Karpas-422 (cell line): ENCODE results near the gene MPRIP. TPM values are rescaled to one million over a fixed set of nuclear protein-coding genes. Genes with fewer than 3 reads are reported as not detected.
"Not testable (repeated sequence)": the region's sequence is repeated elsewhere in the genome, so short reads cannot be mapped to it uniquely, and the experiment has no call there.

Experiments used
- DNase-seq: peaks from one replicate; pipeline ENCODE4 v3.0.0-alpha.2; 2015
- H2AFZ ChIP-seq: fragments of 200-600 bp; sonication (generic); 2 replicates; pipeline ENCODE4 v1.6.1; 2014; ENCODE audit warnings: antibody characterized with exemption, low read length, mixed read lengths
- H3K27ac ChIP-seq: fragments of 200-600 bp; sonication (generic); 2 replicates; pipeline ENCODE4 v1.5.1; 2014; ENCODE audit warnings: mild to moderate bottlenecking, low read length, moderate library complexity
- H3K27me3 ChIP-seq: fragments of 200-600 bp; sonication (generic); 2 replicates; pipeline ENCODE4 v1.6.1; 2014; ENCODE audit warnings: low read length, mixed read lengths
- H3K36me3 ChIP-seq: fragments of 200-600 bp; sonication (generic); 2 replicates; pipeline ENCODE4 v1.6.1; 2014; ENCODE audit warnings: low read length, mixed read lengths; ENCODE audit not compliant: insufficient read depth
- H3K4me1 ChIP-seq: fragments of 200-600 bp; sonication (generic); 2 replicates; pipeline ENCODE4 v1.6.1; 2014; ENCODE audit warnings: mild to moderate bottlenecking, low read length, mixed read lengths
- H3K4me2 ChIP-seq: fragments of 200-600 bp; sonication (generic); 2 replicates; pipeline ENCODE4 v1.6.1; 2014; ENCODE audit warnings: low read length, low read depth, mild to moderate bottlenecking; ENCODE audit not compliant: poor library complexity, severe bottlenecking
- H3K4me3 ChIP-seq: fragments of 200-600 bp; sonication (generic); 2 replicates; pipeline ENCODE4 v1.5.1; 2014; ENCODE audit warnings: mild to moderate bottlenecking, antibody characterized with exemption, low read length, mixed read lengths
- H3K79me2 ChIP-seq: fragments of 200-600 bp; sonication (generic); 2 replicates; pipeline ENCODE4 v1.6.1; 2014; ENCODE audit warnings: mild to moderate bottlenecking, low read length, mixed read lengths
- H3K9ac ChIP-seq: fragments of 200-600 bp; sonication (generic); 2 replicates; pipeline ENCODE4 v1.6.0; 2014; ENCODE audit warnings: low read length
- H3K9me2 ChIP-seq: fragments of 200-600 bp; sonication (generic), shearing (Covaris generic); replicated peaks from 2 replicates; pipeline ENCODE4 v1.6.0; 2014; ENCODE audit warnings: mild to moderate bottlenecking, low read length, moderate library complexity; ENCODE audit not compliant: insufficient read depth
- H3K9me3 ChIP-seq: fragments of 300-700, 200-600 bp; sonication (generic); 2 replicates; pipeline ENCODE4 v1.6.1; 2014; ENCODE audit warnings: low read length, mixed read lengths
- H4K20me1 ChIP-seq: fragments of 200-600 bp; sonication (generic); 2 replicates; pipeline ENCODE4 v1.6.1; 2014; ENCODE audit warnings: mild to moderate bottlenecking, antibody characterized with exemption, low read length, low read depth; ENCODE audit not compliant: insufficient read depth
- total RNA-seq: library from RNA; depleted of rRNA; stranded (reverse); fragments of >200 nt; shearing (Covaris generic); gene quantifications from 2 replicates; pipeline ENCODE4 v1.2.3, GENCODE V29; 2014; ENCODE audit warnings: low replicate concordance

Gene MPRIP
- total RNA-seq, 1 experiment from 2014 or later: 44.1 TPM

DNA sequence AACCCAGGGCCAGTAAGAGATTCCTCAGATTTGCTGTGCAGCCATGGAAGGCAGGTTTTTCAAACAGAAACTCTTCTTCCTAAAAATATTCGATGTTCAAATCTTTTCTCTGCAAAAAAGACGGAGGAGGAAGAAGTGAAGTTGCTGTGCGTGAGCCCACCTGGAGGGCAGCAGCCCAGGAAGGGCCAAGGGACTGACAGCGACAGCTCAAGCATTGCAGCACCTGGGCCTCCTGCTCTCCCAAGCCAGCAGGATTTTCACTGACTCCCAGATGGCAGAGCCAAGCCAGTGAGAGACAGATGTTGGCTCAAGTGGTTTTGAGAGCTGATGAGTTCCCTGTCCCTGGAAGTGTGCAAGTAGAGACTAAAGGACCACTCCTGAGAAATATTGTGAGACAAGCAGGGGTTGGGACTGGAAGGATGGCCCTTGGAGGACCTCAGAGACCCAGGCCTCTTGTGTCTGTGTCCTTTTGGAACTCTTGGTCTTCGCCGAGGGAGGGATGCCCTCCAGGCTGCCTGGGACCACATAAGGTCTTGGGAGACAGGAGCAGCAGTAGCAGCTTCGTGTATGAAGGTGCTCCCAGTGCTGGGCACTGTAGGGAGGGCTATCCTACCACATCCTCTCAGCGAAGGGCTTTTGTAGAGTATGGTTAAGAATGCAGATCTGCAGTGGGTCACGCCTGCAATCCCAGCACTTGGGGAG lies 41.0 kb upstream of the MPRIP start:
- Histone ChIP-seq H3K9ac (no peak overlapping the region), H2AFZ (no peak overlapping the region)

DNA sequence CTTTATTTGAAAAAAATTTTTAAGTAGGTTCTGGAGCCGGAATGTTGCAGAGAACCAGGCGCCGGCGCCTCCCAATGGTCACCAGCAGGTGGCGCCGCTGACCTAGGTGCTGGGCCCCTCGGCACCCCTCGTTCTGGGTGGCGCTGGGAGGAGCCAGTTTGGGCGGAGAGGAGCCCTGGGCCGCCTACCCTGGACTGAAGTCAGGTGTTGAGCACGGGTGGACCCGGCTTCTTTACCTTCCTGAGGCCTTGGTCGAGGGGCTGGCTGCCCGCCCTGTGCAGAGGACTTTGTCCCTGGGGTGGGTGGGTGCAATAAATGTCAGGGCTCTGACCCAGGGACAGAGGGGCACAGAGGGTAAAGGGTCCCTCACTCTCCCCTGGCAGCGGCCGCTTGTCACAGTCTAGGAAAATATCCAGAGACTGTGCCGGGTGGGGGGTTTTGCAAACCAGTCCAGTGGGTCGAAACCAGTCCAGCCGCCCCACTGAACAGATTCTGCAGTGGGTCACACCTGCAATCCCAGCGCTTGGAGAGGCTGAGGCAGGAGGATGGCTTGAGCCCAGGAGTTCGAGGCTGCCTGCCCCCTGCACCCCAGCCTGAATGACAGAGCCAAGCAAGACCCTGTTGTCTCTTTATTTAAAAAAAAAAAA lies 40.3 kb upstream of the MPRIP start:
- no peaks in the 10 kb centered on the region for H3K79me2 ChIP-seq
- no peaks in the 10 kb centered on the region for H3K9me3 ChIP-seq
- H4K20me1 ChIP-seq: peaks cover 3% of the 10 kb centered on the region; the same call in 1 of the 2 replicates
- H3K4me2 ChIP-seq: no peak overlapping the region
- H3K4me1 ChIP-seq: no peaks in the 10 kb centered on the region
- no peak overlapping the region for H3K27ac ChIP-seq
- no peak overlapping the region for H2AFZ ChIP-seq
- H3K9me2 ChIP-seq: no peaks in the 10 kb centered on the region
- DNase-seq: peak; percentile 92
- H3K36me3 ChIP-seq: no peaks in the 10 kb centered on the region
- H3K4me3 ChIP-seq: no peak overlapping the region
- no peaks in the 10 kb centered on the region for H3K27me3 ChIP-seq
- H3K9ac ChIP-seq: no peak overlapping the region

More for the DNA sequence above, 41.0 kb upstream of the MPRIP start:
- peaks cover 3% of the 10 kb centered on the region; the same call in 1 of the 2 replicates for H4K20me1 ChIP-seq
- no peak overlapping the region for H3K27ac ChIP-seq
- H3K9me2 ChIP-seq: no peaks in the 10 kb centered on the region
- no peaks in the 10 kb centered on the region for H3K79me2 ChIP-seq
- no peak overlapping the region for H3K4me2 ChIP-seq
- H3K4me1 ChIP-seq: no peaks in the 10 kb centered on the region
- DNase-seq: no peak
- H3K4me3 ChIP-seq: no peak overlapping the region
- H3K27me3 ChIP-seq: no peaks in the 10 kb centered on the region
- no peaks in the 10 kb centered on the region for H3K36me3 ChIP-seq
- H3K9me3 ChIP-seq: no peaks in the 10 kb centered on the region

DNA sequence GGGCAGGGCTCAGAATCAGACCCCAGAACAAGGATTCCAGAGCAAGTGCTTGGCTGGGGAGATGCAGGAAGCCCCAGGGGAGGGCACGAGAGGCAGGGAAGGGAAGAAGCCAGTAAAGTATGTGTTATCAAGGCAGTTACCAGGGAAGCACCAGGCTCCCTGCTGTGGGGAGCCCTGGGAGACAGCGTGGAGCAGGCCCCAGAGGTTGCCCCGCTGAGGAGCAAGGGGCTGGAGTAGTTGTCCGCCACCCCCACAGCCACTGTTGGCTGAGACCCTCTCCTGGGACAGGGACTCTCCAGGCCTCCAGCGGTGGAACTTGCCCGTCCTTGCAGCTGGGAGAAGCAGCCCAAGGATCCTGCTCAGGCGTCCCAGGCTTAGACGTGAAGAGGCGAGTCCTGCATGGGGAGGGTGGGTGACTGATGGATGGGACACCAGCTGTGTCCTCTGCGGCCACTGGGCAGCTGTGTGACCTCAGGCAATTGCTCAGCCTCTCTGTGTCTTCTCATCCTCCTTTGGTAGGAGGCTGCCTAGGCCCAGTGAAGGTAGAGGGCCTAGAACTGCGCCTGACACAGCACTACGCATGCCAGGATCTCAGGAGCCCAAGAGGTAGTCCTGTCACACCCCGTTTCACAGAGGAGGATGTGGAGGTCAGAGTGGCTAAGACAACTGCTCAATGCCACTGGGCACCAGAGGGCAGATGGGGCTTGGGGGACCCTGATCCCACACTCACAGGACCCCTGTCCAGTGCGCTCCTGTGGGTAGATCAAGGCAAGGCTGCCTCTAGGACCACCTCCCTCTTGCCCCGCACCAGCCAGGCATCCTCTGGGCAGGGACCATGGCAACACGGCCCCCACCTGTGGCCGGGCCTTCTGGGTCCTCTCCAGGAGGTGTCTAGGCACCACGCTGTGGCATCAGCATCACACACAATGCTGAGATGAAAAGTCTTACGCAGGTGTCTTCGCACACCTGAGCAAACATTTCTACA lies 39.2 kb upstream of the MPRIP start:
- not testable (repeated sequence) for H3K4me3 ChIP-seq, H3K9me2 ChIP-seq

DNA sequence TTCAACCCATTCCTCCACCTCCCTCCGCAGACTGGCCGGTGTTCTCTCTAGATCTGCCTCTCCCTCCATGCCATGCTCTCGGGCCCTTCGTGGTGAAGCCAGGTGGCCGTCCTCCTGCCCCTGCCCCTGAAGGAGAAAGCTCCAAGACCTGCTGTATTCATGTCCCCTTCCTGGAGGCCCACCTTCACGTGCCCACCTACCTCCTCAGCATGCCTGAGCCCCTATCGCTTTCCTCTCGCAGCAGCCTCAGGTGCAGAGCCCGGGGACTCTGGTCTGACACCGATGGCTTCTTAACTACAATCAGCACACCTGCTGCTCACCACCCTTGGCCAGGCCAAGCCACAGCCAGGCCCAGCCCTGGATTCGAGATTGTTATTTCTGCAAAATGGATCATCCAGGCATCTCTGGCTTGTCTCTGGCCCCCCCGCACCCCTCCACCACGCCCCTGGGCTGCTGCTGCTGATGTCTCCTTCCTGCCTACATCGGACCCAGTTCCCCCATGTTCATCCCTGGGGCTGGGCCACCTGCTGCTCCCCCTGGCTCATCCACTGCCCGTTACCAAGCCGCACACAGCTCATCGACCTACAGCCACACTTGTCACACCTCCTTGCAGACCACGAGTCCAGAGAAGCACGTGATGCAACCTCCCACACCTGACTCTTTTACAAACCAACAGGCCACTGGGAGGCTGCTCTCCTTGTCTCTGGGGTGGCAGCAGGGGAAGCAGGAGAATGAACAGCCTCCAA lies 37.8 kb upstream of the MPRIP start:
- DNase-seq: no peak
- Histone ChIP-seq H4K20me1 (peaks cover 3% of the 10 kb centered on the region; the same call in 1 of the 2 replicates), H3K9ac (no peak overlapping the region), H3K27me3 (no peaks in the 10 kb centered on the region), H3K4me2 (no peak overlapping the region), H2AFZ (no peak overlapping the region), H3K9me2 (no peaks in the 10 kb centered on the region), H3K4me1 (no peaks in the 10 kb centered on the region), H3K9me3 (no peaks in the 10 kb centered on the region), H3K79me2 (no peaks in the 10 kb centered on the region), H3K36me3 (no peaks in the 10 kb centered on the region), H3K27ac (no peak overlapping the region), H3K4me3 (no peak overlapping the region)

More for the DNA sequence above, 39.2 kb upstream of the MPRIP start:
- H3K4me2 ChIP-seq, H3K9me3 ChIP-seq, H2AFZ ChIP-seq, H4K20me1 ChIP-seq, H3K4me1 ChIP-seq, H3K36me3 ChIP-seq, H3K79me2 ChIP-seq, H3K27ac ChIP-seq, H3K27me3 ChIP-seq, DNase-seq, H3K9ac ChIP-seq: not testable (repeated sequence)

GRCh38 chr17:17004997-17005614 lies 37.2 kb upstream of the MPRIP start:
- not testable (repeated sequence) for H3K9ac ChIP-seq, H3K27me3 ChIP-seq, H2AFZ ChIP-seq, H3K4me2 ChIP-seq, H3K79me2 ChIP-seq, H3K27ac ChIP-seq, H3K9me2 ChIP-seq, H3K4me3 ChIP-seq, H3K9me3 ChIP-seq, H4K20me1 ChIP-seq, H3K4me1 ChIP-seq, H3K36me3 ChIP-seq, DNase-seq

DNA sequence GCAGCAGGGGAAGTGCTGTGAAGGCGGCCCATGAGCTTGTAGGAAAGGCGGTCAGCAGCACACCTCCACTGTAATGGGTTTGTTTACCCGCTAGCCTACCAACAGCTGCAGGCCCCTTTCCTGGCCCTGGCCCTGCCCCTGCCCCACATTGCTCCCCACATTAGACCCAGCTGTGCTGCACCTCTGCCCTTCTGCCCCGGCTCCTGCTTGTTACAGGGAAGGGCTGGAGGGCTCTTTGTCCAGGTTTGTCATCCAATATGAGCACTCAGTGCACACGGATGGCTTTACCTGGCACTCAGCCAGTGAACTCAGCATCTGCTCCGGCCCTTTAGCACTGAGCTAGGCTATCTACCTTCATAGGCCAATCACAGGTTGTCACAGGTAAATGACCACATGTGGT lies 34.4 kb upstream of the MPRIP start:
- not testable (repeated sequence) for H3K4me2 ChIP-seq, H3K27ac ChIP-seq, H3K4me3 ChIP-seq, H3K4me1 ChIP-seq, H3K36me3 ChIP-seq, H3K9me2 ChIP-seq, H4K20me1 ChIP-seq, DNase-seq, H3K79me2 ChIP-seq, H3K27me3 ChIP-seq, H3K9me3 ChIP-seq, H3K9ac ChIP-seq, H2AFZ ChIP-seq

GRCh38 chr17:17008621-17009397 lies 33.4 kb upstream of the MPRIP start:
- not testable (repeated sequence) for H3K79me2 ChIP-seq, H3K9me2 ChIP-seq, H3K27ac ChIP-seq, H3K4me1 ChIP-seq, H4K20me1 ChIP-seq, H3K9ac ChIP-seq, H3K9me3 ChIP-seq, H3K36me3 ChIP-seq, DNase-seq, H3K4me3 ChIP-seq, H2AFZ ChIP-seq, H3K4me2 ChIP-seq, H3K27me3 ChIP-seq
